Activated gamma-delta T cell treated with Interleukin-2 at 50 U/mL for 16 hours (primary cell): Measurements from ENCODE around the gene PCF11.
"Not testable (repeated sequence)": the region's sequence is repeated elsewhere in the genome, so short reads cannot be mapped to it uniquely, and the experiment has no call there.

Experiments used
- DNase-seq: peaks from one replicate; pipeline ENCODE4 v3.0.0-alpha.2; 2020

Gene PCF11, protein sequence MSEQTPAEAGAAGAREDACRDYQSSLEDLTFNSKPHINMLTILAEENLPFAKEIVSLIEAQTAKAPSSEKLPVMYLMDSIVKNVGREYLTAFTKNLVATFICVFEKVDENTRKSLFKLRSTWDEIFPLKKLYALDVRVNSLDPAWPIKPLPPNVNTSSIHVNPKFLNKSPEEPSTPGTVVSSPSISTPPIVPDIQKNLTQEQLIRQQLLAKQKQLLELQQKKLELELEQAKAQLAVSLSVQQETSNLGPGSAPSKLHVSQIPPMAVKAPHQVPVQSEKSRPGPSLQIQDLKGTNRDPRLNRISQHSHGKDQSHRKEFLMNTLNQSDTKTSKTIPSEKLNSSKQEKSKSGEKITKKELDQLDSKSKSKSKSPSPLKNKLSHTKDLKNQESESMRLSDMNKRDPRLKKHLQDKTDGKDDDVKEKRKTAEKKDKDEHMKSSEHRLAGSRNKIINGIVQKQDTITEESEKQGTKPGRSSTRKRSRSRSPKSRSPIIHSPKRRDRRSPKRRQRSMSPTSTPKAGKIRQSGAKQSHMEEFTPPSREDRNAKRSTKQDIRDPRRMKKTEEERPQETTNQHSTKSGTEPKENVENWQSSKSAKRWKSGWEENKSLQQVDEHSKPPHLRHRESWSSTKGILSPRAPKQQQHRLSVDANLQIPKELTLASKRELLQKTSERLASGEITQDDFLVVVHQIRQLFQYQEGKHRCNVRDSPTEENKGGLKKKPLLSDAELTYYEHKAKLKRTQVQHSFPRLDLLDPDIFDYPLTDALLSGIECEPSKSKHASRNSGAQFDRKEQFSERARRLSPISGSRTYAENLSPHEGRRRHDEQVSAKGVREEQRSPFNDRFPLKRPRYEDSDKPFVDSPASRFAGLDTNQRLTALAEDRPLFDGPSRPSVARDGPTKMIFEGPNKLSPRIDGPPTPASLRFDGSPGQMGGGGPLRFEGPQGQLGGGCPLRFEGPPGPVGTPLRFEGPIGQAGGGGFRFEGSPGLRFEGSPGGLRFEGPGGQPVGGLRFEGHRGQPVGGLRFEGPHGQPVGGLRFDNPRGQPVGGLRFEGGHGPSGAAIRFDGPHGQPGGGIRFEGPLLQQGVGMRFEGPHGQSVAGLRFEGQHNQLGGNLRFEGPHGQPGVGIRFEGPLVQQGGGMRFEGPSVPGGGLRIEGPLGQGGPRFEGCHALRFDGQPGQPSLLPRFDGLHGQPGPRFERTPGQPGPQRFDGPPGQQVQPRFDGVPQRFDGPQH (N-terminal part only)

DNA sequence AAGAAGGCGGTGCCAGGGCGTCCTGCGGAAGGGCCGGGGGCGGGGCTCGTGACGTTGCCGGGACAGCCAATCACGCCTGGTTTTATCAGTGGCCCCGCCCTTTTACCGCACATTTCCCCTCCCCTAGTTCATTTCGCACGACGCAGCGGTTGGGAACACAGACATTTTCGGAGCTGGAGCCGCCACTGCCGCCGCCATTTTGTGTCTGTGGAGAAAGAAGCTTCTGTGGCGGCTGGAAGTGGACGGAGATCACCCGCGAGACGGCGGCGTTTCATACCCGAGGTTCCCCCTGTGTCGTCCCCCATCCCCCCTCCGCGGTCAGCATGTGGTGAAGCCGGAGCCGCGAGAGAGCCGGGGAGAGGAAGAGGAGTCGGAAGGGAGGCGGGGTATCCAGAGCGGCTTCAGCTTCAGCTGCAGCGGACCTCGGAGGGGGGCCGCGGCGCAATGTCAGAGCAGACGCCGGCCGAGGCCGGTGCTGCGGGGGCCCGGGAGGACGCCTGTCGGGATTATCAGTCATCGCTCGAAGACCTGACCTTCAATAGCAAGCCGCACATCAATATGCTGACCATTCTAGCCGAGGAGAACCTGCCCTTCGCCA, at the start of gene PCF11:
TSS of gene PCF11 (plus strand) at position 136 of the 598 bp plus-strand sequence. CDS start at position 445, 309 bp downstream.
- DNase-seq: no peak

DNA sequence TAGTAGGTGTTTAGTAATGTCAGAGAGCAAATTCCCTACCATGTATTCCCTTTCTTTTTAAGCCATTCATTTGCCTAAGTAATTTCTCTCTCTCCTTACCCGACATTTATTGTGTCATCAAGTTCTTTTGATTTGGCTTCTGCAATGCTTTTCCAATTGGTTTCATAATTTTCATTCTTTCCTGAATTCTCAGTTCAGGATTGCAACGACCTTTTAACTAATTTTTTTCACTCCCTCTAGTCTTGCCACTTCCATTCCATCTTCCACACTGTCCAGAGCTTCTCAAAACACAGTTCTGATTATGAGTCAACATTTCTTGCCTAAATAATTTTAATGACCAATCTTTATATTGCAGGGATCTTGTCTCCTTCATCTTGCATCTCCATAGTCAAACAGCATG, 44.0 kb upstream of the PCF11 start:
- no peak for DNase-seq

DNA sequence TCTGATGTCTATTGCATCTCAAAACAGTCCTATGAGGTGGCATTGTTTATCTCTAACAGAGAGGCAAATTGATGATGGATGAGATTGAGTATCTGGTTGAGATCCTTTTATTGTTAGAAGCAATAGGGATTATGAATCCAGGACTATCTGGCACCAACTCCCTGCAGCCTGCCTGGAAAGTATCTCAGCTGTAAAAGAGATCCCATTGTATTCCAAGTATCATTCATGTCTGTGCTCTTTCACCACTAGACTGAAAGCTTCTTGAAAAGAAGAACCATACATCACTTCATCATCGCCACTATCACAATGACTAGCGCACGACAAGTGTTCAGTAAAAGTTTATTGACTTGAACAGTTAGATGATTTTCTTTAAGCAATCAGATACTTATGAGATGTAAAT, 41.9 kb upstream of the PCF11 start:
- no peak for DNase-seq

DNA sequence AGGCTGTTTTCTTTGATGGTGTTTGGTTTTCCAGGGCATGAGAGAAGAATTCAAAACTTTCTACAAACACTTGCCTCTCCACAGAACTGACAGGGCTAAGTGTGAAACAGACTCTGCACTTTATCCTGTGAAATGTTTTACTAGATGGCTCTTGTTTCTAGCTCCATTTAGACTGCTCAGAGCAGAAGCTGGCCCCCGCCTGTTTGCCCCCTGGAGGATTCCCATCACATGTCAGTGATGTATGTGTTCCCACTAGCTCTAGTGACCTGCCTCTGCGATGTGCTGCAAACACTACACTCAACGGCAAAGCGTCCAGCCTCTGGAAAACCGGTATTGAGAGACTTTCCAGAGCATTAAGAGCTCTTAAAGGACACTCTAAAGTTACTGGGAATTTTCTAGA, 41.4 kb upstream of the PCF11 start:
- DNase-seq: no peak

DNA sequence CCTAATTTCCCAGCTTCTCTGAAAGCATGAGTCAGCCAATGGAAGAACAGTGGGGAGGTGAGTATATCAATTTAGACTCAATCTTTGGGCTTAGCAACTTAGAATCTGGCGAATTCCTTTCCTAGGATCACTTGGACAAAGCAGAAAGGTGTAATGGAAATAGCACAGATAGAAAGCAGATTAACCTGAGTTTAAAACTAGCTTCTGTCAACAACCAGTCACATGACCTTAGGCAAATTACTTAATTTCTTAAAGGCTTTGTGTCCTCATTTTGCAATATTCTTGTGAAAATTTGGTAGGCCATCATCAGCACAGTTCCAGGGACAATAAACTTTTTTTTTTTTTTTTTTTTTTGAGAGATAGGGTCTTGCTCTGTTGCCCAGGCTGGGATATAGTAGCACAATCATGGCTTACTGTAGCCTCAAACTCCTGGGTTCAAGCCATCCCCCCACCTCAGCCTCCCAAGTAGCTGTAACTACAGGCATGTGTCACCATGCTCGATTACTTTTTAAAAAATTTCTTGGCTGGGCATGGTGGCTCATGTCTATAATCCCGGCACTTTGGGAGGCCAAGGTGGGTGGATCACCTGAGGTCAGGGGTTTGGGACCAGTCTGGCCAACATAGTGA, 40.8 kb upstream of the PCF11 start:
- no peak for DNase-seq

DNA sequence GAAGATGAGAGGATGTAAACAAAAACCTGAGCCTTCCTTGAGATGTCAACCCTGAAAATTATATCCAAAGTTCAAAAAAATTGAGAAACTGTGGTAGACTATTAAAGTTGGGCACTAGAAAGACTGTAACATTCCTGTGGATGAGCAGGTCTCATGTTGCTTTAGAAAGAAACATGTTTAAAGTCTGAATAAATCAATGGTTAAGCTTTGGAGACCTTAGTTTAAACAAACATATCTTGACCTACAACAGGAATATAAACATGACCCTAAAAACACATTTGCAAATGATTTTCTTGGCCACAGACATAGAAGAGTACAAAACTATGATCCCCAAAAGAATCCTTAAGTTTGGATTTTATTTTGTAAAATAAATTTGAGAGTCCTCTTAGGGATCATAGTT, 38.1 kb upstream of the PCF11 start:
- DNase-seq: no peak

DNA sequence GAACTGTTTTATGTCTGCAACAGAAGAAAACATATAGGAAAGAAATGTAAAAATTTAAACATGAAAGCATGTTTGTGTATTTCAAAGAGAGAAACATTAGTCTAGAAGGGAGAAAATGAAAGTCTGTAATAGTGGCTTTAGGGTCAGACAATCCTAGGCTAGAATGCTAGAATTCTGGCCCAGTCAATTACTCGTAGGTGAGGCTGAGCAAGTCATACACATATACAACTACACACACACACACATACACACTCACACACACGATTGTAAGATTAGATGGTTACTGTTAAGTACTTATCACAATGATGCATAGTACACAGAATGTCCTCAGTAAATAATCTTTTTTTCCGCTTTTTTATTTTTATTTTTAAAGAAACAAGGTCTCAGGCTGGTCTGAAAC, 37.7 kb upstream of the PCF11 start:
- DNase-seq: no peak

DNA sequence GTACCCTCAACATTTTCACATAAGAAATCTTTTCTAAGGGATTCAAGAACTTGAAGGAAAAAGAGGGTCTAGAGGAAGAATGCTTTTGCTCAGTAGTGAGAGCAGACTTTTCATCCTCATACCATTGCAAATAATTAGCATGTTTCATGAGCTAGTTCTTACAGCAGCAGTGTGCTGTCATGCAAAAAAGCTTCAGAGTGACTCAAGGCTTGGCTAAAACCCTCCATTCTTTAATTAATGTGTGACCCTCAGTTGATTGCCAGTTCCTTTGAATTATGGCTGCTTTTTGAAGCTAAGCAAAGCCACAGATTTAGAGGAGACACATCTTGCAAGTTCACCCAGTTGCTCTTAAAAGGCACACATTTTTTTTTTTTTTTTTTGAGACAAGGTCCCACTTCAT, 36.6 kb upstream of the PCF11 start:
- DNase-seq: no peak

DNA sequence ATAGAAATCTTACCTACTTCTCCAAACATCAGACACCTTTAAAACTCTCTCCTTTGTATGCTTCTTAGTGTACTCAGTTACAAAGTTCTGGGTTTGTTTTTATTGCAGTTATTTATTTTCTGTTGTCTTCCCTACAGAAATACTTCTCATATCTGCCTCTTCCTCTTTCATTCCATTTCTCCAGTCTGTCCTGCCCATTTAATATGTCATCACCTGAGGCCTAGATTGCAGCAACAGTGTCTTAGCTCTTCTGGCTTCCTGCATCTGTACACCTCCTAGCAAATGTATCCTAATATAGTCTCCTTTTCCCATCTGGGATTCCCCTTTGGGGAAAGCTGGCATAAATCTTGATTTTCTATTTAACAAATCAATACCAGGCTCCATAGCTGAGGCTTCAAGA, 34.9 kb upstream of the PCF11 start:
- DNase-seq: no peak

DNA sequence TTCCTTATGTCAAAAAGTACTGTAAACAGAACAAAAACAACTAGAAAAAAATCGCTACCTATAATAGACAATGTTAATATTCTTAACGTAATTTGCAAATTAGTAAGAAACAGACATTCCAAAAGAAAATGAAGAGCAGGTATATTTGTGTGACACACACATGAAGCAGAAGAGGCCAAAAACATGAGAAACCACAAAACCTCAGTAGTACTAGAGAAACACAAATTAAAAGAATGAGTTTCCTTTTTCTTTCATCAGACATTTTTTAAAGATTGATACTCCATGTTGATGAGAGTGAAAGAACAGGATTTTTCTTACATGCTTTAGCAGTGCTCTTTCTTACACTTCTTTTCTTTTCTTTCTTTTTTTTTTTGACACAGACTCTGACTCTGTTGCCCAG, 34.2 kb upstream of the PCF11 start:
- DNase-seq: no peak

DNA sequence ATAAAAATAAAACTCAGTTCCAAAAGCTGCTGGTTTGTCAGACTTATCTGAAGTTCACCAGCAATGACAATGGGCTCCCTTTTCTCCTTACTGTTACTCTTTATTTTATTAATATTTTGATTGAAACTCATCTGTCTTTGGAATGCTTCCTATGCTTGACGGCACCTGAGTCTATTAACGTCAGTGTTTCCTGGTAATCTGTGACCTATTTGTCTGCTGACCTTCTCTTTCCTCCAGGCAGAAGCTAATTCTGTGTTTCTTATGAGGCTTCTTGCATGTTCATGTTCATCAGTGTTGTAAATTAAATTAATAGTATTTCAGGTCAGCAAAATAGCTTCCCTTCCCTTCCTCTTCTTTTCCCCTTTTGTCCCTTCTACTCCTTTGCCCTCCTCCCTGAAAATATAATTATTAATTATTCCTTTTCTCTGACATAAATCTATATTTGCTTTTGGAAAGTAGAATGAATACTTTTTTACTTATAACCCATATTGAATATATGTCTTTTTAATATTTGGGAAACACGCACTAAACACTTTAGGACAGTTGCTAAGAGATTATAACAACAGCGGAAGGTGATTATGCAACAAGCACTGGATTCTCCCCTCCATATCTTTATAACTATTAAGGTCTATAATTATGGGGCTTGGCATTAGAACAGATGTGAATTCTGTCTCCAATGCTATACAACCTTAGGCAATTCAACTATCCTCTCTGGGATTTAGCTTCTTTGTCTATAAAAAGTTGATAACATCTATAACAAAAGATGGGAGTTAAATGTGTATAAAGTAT, 32.1 kb upstream of the PCF11 start:
- no peak for DNase-seq

DNA sequence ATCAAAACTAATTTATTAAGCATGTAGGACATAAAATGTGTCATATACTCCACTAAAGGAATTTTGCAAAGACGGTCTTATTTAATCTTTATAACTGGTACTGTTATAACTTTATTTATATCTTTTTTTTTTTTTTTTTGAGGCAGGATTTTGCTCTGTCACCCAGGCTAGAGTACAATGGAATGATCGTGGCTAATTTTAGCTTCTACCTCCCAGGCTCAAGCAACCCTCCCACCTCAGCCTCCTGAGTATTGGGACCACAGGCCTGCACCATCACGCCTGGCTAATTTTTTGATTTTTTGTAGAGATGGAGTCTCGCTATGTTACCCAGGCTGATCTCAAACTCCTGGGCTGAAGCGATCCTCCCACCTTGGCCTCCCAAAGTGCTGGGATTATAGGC, 31.4 kb upstream of the PCF11 start:
- no peak for DNase-seq

DNA sequence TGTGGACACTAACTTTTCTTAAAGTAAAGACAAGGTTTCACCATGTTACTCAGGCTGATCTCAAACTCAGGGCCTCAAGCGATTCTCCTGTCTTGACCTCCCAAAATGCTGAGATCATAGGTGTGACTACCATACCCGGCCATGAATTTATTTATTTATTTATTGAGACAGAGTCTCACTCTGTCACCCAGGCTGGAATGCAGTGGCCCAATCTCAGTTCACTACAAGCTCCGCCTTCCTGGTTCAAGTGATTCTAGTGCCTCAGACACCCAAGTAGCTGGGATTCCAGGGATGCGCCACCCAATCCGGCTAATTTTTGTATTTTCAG, 29.7 kb upstream of the PCF11 start:
- DNase-seq: no peak

DNA sequence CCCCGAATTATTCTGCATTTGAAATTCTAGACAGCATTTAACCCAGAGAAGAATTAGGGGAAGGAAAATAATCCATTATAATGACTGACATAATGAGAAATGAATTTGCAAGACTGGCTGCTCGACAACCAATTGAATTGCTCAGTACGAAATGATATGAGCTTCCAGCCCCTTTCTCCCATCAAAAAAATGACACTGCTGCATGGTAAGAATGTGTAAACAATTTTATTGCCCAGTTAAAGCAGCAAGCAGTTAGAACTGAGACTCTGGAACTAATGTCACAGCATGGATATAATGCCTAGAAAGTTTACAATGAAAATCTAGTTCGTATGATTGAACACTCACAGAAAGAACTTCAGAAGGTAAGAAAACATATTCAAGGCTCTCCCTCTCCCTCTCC, 24.7 kb upstream of the PCF11 start:
- DNase-seq: no peak

DNA sequence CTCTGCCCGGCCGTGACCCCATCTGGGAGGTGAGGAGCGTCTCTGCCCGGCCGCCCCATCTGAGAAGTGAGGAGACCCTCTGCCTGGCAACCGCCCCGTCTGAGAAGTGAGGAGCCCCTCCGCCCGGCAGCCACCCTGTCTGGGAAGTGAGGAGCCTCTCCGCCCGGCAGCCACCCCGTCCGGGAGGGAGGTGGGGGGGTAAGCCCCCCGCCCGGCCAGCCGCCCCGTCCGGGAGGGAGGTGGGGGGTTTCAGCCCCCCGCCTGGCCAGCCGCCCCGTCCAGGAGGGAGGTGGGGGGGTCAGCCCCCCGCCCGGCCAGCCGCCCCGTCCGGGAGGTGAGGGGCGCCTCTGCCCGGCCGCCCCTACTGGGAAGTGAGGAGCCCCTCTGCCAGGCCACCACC, 23.7 kb upstream of the PCF11 start:
- DNase-seq: not testable (repeated sequence)

DNA sequence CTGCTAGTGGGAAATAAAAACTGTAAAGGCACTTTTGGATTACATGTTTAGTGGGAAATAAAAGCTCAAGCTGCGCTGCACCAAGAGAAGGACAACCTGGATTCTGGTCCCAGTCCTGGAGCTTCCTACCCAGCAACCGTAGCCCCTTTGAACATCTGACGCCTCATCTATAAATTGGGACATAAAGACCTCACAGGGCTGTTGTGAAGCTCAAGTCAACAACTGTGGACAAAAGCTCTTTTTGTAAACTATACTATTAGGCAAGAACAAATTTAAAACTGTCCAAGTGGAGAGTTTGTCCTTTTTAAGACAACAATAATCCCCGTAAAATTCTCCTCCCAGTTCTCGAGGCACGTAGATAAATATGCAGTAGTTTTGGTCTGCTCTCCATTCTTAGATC, 17.6 kb upstream of the PCF11 start:
- no peak for DNase-seq

DNA sequence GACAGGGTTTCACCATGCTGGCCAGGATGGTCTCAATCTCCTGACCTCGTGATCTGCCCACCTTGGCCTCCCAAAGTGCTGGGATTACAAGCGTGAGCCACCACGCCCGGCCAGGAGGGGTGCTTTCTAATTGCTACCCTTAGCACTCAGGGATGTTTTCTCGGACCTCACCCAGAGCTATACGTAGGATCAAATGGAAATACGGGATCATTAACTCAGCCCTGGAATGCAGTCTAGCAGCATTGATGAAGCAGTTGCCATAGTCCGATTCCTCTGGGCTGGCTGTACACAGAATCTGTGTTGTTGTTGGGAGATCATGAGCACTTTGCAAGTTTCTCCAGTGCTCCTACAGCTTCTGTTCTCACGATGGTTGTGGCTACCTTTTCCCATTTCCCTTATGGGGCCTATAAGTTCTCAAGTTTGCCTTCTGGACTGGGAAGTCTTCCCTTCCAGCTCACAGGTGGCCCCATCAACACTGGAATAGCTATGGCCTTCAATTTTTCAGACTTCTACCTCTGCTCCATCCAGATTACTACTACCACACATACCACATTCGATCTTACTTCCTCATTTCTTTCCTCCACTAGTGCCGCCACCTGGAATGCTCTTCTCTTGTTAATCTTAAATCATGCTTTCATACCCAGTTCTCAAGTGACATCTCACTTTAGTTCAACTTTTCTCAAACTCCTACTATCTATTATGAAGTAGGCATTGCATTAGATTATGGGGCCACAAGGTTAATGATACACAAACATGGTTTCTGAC, 16.1 kb upstream of the PCF11 start:
- no peak for DNase-seq

DNA sequence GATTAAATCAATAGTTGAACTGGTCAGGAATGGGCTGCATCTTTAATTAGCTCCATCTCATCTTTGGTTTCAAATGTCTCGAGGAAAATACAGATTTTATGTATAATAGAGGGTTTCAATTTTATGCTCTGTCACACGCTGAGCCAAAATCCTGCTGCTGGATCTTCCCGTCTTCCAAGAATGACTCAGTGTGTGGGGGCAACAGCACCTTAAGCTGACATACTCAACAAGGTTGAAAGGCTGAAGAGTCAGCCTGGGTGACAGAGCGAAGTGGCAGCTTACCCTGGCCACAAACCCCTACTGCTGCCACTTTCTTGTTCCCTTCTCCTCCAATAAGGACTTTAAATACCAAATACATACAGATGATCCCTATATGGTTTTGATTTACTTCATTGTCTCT, 9.0 kb upstream of the PCF11 start:
- no peak for DNase-seq

DNA sequence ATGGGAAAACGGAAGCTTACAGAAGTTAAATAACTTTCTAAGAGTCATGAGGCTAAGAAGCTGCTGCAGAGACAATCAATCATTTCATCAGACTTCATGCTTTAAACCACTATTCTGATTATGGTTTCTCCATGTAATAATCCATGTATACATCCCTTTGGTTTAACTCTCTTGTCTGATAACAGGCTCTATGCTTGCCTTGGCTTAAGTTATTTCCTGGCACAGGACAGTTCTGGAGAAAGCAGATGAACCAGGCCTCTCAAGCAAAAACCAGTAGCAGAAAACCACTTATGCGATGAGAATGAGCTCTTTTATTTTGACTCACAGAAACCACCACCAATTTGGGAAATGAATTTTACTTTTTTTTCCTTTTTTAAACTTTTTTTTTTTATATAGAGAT, 6.5 kb upstream of the PCF11 start:
- DNase-seq: no peak

DNA sequence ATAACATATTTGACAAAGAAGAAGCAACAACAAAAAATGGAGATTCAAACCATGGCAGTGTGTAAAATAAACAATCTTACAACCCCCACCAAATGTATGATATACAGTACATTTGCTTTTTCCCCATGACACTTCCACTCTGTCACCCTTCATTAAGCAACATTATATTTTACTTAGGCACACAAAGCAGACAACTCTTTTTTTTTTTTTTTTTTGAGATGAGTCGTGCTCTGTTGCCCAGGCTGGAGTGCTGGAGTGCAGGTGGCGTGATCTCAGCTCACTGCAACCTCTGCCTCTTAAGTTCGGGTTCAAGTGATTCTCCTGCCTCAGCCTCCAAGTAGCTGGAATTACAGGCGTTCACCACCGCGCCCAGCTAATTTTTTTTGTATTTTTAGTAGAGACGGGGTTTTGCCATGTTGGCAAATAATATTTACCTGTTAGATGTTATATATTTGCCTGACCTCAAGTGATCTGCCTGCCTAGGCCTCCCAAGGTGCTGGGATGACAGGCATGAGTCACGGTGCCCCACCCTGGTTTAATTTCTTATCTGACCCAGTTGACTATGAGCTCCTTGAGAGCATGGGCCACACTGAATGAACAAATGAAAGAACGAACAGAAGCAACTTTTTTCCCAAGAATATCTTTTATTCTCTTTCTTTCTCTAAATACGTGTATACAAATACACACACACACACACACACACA, 5.5 kb upstream of the PCF11 start:
- DNase-seq: no peak
